Osteoblast (primary cell): ENCODE measurements around the gene SYT11. TPM values are rescaled to one million over a fixed set of nuclear protein-coding genes. Genes with fewer than 3 reads are reported as not detected.

Source experiments
- DNase-seq: peaks from one replicate; pipeline ENCODE4 v3.0.0; 2011; ENCODE audit warnings: low spot score, mixed read lengths; ENCODE audit not compliant: insufficient read length; ENCODE audit errors: missing footprints
- H2AFZ ChIP-seq: 2 replicates; pipeline ENCODE4 v1.6.0; 2011; ENCODE audit warnings: mild to moderate bottlenecking, low read length
- H3K27ac ChIP-seq: 2 replicates; pipeline ENCODE4 v1.5.1; 2011; ENCODE audit warnings: mild to moderate bottlenecking, low read depth, low read length, moderate library complexity
- H3K27me3 ChIP-seq: 2 replicates; pipeline ENCODE4 v1.6.0; 2012; ENCODE audit warnings: mild to moderate bottlenecking, control low read depth, inconsistent platforms, low read length, moderate library complexity; ENCODE audit not compliant: insufficient read depth
- H3K36me3 ChIP-seq: 2 replicates; pipeline ENCODE4 v1.5.1; 2011; ENCODE audit warnings: mild to moderate bottlenecking, low read length, control low read depth, moderate library complexity; ENCODE audit not compliant: insufficient read depth
- H3K4me1 ChIP-seq: 2 replicates; pipeline ENCODE4 v1.5.1; 2011; ENCODE audit warnings: mild to moderate bottlenecking, low read length, control low read depth, moderate library complexity; ENCODE audit not compliant: insufficient read depth
- H3K4me2 ChIP-seq: 2 replicates; pipeline ENCODE4 v1.6.0; 2011; ENCODE audit warnings: mild to moderate bottlenecking, low read length; ENCODE audit not compliant: insufficient read depth
- H3K4me3 ChIP-seq: fragments of 200-600 bp; sonication (generic); 3 replicates; pipeline ENCODE4 v1.5.1; 2012; ENCODE audit warnings: mild to moderate bottlenecking, low read length, inconsistent platforms; ENCODE audit not compliant: insufficient read depth
- H3K79me2 ChIP-seq: 2 replicates; pipeline ENCODE4 v1.6.0; 2012; ENCODE audit warnings: mild to moderate bottlenecking, low read length, control low read depth, inconsistent platforms; ENCODE audit not compliant: insufficient read depth
- H3K9me3 ChIP-seq: 2 replicates; pipeline ENCODE4 v1.5.1; 2011; ENCODE audit warnings: low read depth, low read length, control low read depth
- H4K20me1 ChIP-seq: 2 replicates; pipeline ENCODE4 v1.6.0; 2012; ENCODE audit warnings: mild to moderate bottlenecking, low read length, control low read depth; ENCODE audit not compliant: insufficient read depth
- total RNA-seq: library from RNA; depleted of rRNA; stranded (reverse); fragments of >200 nt; gene quantifications from 2 replicates; pipeline ENCODE4 v1.2.3, GENCODE V29; 2012
- TF ChIP-seq, protein P1 (sequence below): IDR thresholded peaks from 2 replicates; pipeline ENCODE4 v1.5.1; 2011; ENCODE audit warnings: mild to moderate bottlenecking, low read depth, low read length, moderate library complexity; ENCODE audit errors: extremely low read depth

The SYT11 gene
- total RNA-seq, 1 donor: 33.3 TPM

DNA sequence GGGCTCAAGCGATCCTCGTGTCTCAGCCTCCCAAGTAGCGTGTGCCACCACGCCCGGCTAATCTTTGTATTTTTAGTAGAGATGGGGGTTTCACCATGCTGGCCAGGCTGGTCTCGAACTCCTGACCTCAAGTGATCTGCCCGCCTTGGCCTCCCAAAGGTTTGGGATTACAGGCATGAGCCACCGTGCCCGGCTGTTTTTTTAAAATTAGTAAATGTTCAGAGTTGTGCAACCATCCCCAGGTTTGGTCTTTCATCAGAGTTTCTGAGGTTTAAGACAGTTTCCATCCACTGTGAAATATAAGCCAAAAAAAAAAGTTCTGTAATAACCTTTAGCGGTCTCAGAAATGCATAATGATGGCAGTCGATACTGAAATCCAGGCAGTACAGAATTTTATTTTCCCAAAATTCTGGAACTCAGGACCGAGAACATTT is 550 bp upstream of the SYT11 start:
- Histone ChIP-seq H3K4me2 (peak overlapping the region; percentile 93), H3K4me1 (peaks cover 26% of the 10 kb centered on the region), H3K79me2 (peaks cover 43% of the 10 kb centered on the region), H3K9me3 (no peaks in the 10 kb centered on the region), H2AFZ (peak overlapping the region; percentile 74), H3K27me3 (no peaks in the 10 kb centered on the region), H3K4me3 (peak overlapping the region; percentile 73), H3K36me3 (peaks cover 15% of the 10 kb centered on the region), H3K27ac (peak overlapping the region; percentile 94), H4K20me1 (no peaks in the 10 kb centered on the region)
- no peak for DNase-seq
- TF ChIP-seq, protein P1, sequence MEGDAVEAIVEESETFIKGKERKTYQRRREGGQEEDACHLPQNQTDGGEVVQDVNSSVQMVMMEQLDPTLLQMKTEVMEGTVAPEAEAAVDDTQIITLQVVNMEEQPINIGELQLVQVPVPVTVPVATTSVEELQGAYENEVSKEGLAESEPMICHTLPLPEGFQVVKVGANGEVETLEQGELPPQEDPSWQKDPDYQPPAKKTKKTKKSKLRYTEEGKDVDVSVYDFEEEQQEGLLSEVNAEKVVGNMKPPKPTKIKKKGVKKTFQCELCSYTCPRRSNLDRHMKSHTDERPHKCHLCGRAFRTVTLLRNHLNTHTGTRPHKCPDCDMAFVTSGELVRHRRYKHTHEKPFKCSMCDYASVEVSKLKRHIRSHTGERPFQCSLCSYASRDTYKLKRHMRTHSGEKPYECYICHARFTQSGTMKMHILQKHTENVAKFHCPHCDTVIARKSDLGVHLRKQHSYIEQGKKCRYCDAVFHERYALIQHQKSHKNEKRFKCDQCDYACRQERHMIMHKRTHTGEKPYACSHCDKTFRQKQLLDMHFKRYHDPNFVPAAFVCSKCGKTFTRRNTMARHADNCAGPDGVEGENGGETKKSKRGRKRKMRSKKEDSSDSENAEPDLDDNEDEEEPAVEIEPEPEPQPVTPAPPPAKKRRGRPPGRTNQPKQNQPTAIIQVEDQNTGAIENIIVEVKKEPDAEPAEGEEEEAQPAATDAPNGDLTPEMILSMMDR: no peak

DNA sequence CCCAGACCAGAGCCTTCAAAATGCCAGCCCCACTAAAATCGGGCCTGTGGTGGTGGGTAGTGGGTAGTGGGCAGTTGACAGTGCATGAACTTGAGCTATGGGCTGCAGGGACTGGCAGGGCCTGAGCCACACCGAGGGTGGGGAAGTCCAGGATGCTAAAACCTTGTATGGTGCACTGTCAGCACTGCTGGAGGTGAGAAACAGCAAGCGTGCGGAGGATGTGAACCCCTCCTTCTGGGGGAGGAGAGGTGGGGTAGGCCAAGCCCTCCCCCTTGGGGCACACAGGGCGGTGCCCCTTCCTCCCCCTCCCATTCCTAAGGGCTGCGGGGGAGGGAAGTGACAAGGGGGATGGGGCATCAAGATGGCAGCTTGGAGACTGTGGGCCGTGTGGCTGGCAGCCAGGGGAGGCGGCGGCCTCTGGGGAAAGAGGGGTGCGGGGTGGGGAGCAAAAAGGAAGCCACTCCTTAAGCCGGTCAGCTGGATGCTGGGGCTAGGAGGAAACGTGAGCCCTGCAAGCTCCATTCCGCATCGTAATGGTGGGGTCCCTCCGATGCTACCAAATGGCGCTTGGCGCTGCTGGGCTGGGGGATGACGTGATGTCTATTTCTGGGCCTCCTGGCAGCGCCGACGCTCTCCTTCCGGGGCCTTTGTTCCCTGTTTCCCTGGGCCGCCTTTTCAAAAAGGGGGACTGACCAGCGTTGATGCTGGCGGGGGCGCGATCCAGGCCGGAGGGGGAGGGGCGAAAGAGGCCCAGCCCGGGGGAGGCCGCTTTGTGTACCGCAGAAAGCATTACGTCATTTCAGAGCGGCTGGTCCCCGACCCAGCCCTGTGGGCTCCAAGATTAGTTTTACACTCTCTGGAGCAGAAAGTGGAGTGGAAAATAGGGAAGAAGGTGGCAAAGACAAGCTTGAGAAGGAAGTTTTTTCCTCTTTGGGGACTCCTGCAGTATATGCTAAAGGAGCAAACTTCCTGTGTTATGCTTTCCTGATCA is 809 bp downstream of the SYT11 start:
- peaks cover 26% of the 10 kb centered on the region for H3K4me1 ChIP-seq
- H3K79me2 ChIP-seq: peaks cover 36% of the 10 kb centered on the region
- TF ChIP-seq, protein P1: no peak
- H3K36me3 ChIP-seq: peaks cover 1% of the 10 kb centered on the region
- H3K27me3 ChIP-seq: no peaks in the 10 kb centered on the region
- peak overlapping the region; percentile 93 for H3K4me2 ChIP-seq
- peak overlapping the region; percentile 94 for H3K27ac ChIP-seq
- no peaks in the 10 kb centered on the region for H4K20me1 ChIP-seq
- peak; percentile 94 for DNase-seq
- peak overlapping the region; percentile 90 for H2AFZ ChIP-seq
- peak overlapping the region; percentile 73 for H3K4me3 ChIP-seq
- no peaks in the 10 kb centered on the region for H3K9me3 ChIP-seq

DNA sequence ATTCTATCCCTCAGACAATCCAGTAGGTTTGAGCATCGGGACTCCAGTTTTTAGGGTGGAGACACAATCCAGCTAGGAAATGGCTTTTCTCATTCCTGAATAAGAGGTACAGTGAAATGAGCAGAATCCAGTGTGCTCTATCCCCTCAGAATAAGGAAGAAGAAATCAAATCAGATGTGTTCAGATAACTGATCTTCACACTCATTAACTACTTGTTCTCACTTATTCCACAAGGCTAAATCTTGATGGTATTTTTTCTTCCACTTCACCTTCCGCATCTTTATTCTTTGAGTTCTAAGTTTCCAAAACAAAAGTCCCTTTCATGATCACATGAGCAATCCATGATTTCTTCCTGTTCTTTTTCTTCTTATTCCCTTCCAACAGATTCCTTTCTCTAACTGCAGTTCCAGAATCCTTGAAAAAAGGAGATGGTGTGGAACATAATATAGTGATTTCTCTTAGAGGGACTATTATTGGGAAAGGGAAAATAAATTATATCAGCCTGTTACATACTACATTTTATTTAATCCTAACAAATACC is 1.7 kb downstream of the SYT11 start:
- no peaks in the 10 kb centered on the region for H3K36me3 ChIP-seq
- no peaks in the 10 kb centered on the region for H4K20me1 ChIP-seq
- no peaks in the 10 kb centered on the region for H3K9me3 ChIP-seq
- H3K79me2 ChIP-seq: peaks cover 29% of the 10 kb centered on the region
- DNase-seq: no peak
- peak overlapping the region; percentile 94 for H3K27ac ChIP-seq
- H2AFZ ChIP-seq: peak overlapping the region; percentile 90
- peak overlapping the region; percentile 93 for H3K4me2 ChIP-seq
- H3K27me3 ChIP-seq: no peaks in the 10 kb centered on the region
- TF ChIP-seq, protein P1: no peak
- H3K4me1 ChIP-seq: peaks cover 23% of the 10 kb centered on the region
- peak overlapping the region; percentile 73 for H3K4me3 ChIP-seq

DNA sequence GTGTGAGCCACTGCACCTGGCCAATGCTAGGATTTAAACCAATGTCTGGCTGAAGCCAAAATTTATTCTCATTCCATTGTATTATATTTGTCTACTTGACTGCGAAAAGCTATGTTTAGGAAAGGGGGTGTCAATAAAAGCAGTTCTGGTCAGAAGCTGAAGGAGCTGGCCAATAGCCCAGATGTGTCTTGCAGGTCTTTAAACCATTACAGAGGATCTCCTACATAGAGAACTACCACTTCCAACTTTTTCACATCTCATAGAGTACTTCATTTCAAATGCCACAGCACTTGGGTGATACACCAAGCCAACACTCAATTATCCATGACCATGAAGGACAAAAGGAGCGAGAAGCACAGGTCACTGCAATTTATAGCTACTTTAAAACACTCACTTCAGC is 2.5 kb downstream of the SYT11 start:
- H4K20me1 ChIP-seq: no peaks in the 10 kb centered on the region
- no peak for DNase-seq
- no peak overlapping the region for H3K4me2 ChIP-seq
- no peak overlapping the region for H3K27ac ChIP-seq
- H3K36me3 ChIP-seq: no peaks in the 10 kb centered on the region
- H3K4me1 ChIP-seq: peaks cover 19% of the 10 kb centered on the region
- H3K27me3 ChIP-seq: no peaks in the 10 kb centered on the region
- no peak overlapping the region for H3K4me3 ChIP-seq
- TF ChIP-seq, protein P1: no peak
- peaks cover 21% of the 10 kb centered on the region for H3K79me2 ChIP-seq
- H2AFZ ChIP-seq: no peak overlapping the region
- H3K9me3 ChIP-seq: no peaks in the 10 kb centered on the region
